NCI-H1436 (cell line): ENCODE results near the gene MTERF4.

Experiments
- DNase-seq: peaks from one replicate; lab custom pipeline; 2025; lab: John Stamatoyannopoulos, UW

MTERF4 gene

DNA sequence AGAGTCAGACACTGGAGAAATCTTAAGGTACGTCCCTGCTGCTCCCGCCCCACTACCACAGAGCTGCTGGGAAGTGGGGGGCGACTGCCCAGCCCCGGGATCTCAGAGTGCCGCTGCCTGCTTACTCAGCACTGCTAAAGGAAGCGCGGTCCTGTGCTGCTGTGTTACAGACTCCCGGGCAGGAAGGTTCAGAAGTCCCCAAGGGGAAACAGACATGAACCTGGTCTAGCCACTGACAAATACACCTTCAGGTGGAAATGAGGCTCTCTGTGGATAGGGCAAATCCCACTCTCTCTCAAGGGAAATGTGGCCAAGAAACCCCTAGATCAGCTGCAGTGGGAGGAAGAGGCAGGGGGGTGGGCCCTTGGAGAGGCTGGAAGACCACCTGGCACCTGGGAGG lies 13.7 kb downstream of the MTERF4 start:
- no peak for DNase-seq

DNA sequence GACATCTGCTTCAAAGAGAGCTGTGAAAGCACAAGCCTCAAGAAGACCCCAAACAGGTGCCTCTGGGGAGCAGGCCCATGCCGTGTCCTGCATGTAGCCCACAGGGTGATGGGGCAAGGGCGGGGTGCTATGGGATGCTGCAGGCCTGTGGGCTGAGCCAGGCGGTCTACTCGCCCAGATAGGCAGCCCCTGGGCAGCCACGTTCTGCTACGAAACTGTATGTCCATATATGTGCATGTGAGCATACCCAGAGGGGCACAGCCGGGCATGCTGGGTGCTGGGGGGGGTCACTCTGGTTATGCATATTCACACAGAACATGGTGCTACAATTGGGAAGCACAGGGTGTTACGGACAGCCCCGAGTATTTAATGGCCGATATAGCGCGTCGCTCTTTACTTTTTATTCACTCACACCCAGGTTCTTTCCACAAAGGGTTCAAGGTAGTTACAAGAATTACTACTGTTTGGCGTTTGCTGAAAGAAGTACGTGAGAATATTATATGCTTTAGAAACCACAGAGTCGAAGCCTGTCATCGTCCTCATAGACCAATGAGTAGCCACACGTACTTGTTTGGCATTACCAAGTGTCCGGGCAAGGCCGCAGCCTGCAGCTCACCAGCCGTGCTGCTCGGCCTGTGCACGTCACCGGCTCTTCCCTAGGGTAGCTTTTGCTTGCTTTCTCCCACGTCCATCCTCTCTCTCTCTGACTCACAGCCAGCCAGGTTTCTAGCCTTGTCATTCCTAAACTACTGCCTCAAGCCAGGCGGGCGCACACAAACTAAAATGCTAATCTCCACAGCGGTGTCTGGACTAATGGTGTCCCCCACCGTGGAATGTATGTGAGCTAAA lies 14.4 kb downstream of the MTERF4 start:
- DNase-seq: no peak

DNA sequence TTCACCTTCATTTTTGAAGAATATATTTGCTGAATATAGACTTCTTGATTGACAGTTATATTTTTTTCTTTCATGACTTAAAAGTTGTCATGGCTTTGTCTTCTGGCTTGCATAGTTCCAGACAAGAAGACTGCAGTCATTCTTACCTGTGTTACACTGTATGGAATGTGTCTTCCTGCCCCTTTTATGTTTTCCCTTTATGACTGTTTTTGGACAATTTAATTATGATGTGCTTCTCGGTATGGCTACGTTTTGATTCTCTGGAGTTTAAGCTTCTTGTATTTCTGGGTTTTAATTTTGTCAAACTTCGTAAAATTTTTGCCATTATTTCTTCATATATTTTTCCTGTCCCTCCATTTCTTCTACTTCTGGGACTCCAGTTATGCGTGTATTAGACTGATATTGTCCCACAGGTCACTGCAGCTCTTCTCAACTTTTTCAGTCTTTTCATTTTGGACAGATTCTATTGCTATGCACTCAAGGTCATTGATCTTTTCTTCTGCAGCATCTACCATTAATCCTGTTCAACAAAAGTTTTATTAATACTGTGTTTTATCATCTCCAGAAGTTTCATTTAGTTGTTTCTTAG lies 17.1 kb downstream of the MTERF4 start:
- no peak for DNase-seq

DNA sequence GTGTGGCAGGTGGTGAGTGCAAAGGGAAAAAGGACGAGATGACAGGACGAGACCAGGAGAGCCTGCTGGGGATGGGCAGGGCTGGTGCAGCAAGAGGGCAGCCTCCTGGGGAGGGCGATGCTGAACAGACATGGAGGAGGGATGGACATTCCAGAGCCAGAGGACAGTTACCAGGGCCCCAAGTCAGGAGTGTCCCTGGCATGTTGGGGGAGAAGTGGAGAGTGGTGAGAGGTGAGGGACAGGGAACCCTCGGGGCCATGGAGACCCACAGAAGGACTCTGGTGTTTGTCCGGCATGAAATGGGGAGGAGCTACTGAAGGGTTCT lies 19.0 kb downstream of the MTERF4 start:
- DNase-seq: no peak

DNA sequence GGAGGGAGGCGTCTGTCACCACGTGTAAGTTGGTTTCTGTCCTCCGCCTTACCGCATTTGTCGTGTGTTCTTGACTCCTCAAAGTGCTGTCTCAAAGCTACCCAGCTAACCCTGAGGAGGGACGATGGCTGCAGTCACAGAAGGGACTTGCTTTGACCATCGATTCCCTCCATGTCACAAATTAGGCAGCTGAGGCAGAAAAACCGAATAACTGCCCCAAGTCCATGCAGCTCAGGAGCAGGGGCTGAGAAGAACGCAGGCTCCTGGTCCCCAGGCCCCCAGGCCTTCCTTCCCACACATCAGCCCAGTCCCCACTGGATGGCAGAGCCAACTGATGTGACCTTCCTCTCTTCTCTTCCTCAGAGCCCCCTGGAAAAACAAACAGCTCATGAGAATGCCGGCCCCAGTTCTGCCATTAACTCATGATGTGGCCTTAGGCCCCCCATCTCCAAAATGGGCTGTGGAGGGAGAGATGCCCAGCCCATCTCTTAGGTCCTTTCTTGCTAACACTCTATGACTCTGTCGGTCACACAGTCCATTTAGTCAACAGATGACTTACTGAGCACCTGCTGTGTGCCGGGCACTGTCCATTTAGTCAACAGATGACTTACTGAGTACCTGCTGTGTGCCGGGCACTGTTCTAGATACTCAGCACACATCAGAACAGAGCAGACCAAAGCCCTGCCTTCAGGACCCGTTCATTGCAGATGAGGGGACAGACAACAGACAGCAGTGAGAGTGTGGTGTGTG lies 19.6 kb downstream of the MTERF4 start:
- DNase-seq: no peak

DNA sequence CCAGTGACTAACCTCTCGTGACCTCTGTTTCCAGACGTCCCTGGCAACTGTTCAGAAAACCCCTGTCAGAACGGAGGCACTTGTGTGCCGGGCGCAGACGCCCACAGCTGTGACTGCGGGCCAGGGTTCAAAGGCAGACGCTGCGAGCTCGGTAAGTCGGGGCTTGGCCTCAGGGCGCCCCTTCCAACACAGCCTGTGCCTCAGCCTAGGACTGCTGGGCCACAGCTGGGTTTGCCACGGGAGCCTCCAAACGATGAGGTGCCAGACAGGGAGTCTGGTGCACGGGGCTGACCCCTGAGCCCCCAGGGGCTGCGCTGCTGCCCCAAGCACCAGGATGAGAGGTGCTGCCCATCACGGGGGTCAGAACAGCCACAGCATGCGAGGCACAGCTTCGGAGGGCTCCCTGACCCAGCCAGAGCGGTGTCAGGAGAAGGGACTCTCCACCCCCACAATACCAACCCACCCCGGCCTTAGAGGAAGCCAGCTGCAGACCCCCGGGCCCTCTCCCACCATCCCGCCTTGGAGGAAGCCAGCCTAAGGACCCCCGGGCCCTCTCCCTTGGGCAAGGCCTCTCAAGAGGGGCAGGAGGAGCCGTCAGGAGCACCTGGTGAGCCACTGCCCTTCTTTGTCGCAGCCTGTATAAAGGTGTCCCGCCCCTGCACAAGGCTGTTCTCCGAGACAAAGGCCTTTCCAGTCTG lies 20.3 kb downstream of the MTERF4 start:
- no peak for DNase-seq

DNA sequence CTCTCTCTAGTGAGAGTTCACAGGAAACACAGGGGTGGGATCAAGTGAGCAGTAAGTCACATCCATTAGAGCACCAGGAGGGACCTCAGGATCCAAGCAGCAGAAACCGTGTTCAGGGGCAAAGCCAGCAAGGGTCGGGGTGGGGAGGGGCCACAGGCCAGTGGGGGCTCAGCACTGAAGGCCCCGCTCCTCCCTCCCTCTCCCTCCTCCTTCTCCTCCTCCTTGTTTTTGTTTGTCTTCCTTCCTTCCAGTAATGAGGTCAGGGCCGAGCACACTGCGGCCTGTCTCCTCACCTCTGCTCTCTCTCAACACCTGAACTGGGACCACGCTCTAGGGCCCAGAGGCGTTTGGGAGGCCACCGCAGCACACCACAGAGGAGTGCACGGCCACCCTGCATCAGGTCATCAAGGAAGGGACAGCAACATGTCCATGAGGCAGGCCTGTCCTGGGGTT lies 20.9 kb downstream of the MTERF4 start:
- no peak for DNase-seq

DNA sequence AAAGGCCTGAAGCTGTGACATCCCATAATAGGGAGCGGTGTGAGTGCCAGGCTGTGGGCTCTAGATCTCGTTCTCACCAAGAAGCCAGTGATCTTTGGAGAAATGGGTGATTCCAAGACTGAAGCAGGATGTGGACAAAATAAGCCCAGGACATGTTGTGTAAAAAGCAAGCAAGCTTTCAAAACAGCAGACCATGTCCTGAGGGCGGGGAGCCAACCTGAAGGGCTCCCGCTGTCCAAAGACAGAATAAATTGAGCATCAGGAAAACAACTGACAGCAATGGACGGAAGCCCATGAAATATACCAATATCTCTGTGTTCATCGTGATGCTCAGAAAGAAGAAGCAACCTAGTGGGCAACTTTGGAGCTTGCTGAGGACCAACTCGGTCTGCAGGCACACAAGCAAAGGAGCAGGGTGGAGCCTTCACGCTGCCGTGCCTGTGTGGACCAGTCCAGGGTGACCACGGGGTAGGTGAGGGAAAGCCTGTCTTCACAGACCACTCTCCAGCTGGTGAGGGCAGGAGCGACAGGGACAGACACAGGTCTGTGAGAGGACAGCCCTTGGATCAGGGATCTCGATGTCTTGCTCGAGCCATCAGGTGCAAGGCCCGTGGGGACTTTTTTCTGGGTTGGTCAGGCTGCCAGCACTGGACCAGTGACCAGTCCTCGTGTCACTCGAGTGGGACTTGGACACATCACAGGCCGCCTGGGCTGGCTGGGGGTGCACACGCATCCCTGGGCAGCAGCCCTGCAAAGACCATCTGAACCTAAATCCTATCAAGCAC lies 21.5 kb downstream of the MTERF4 start:
- DNase-seq: no peak

DNA sequence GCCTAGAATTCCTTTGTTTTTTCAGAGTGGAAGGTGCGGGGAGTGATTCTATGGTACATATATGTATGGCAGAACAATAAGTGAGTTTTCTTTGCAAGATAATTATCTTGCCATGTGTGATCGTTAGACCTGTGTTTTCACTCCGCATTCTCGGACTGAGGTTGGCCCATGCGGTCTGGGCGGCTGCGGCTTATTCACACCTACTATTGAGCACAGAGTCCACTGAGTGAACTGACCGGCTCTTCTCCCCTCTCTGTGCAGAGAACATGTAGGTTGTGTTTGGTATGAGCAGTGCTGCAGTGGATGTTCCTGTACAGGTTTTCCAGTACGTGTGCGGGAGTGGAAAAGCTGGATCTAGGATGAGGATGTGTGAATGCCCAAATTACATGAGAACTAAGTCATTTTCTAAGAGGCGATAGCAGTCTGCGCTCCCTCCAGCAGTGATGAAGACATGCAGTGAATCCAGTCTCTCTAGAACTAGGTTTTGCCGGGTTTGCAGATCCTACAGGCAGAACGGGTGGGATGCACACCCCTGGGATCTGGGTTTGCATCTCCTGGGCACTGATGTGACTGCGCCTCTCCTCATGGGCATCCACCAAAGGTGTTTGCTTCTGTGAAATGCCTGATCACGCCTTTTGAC lies 27.1 kb downstream of the MTERF4 start:
- DNase-seq: no peak

DNA sequence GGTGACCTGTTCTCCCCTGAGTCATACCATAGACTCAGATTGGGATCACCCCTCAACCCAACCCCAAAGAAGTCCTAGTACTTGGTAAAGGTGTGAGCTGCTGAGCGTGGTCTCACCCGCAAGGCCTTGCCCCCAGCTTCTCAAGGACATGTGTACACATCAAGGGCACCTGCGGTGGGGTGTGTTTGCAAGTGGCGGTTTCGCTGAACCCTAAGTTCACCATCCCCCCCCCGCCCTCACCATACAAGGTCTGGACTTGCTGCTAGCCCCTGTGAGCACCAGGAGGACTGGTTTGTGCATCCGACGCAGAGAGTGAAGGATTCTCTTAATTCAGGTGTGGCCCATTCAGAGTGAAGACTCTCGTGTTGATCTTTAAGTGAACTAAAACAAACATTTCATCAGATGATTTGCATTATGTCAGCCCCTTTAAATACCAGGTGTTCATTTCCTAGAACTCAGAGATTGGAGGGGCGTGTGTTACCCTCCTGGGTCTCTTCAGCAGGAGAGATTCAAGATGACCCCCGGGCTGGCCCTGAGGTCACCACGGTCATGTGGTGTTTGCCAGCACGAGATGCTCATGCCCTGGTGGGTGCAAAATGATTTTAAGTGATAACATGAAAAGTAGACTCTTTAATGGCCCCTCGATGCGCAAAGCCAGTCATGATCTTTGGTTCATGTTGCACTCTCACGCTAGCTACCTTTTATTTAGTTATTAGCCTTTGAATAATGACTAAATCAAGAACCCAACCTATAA lies 27.8 kb downstream of the MTERF4 start:
- DNase-seq: no peak

DNA sequence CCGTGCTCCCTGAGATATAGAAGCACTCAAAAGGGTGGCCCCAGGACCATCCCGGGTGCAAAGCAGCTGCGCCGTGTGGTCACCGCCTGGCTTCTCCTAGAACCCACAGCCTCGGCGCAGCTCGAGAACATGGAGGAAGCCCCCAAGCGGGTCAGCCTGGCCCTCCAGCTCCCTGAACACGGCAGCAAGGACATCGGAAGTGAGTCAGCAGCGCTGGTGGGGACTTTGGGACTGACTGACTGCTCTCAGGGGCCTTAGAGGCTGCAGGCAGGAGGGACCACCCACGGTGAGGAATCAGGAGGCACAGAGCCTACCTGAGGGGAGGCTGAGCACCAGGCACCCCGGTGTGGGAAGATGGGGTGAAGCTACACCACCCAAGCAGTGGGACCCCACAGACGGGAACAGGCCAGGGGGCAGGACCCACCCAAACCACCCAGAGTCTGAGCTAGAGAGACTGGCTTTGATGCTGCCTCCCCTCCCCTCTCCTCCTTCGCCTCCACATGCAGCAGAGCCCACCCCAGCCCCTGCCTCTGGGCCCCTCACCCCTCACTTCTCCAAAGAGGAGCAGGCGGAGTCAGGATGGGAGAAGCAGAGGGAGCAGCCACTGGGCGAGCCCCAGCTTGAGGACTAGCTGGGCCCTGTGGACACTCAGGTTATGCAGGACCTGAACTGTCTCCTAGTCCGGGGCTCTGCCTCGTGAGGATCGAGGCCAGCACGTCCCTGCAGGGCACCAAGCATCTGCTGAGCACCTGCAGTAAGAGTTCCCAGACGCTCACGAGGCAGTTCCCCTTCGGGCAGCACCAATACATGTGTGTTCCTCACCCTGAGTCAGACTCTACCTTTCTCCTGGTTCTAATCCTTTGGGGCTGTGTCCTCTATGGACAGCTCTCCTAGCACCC lies 28.7 kb downstream of the MTERF4 start:
- no peak for DNase-seq

DNA sequence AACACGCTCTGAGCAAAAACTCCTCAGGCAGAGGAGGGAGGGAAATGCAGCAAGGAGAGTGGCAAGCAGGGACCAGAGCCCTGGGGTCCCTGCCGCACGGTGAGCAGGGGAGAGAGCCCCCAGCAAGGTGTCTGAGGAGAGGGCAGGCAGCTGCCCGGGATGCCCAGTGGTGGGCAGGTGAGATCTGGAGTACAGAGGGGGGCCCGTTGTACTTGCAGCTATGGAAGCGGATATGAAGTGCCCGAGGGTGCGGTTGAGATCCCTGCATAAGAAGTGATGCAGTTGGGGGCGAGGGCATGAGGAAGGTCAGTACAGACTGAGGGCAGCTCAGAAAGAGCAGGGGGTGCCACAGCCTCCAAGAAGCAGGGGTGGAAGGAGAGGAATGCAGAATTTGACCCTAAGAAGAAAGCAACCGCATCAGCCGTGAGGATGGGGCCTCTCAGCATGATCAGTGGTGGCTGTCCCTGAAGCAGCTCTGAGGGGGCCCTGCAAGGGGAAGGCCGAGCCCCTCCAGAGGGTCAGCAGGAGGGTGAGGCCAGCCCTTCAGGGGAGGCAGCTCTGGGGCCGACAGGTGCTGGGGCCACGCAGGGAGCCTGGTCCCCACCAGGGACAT lies 29.4 kb downstream of the MTERF4 start:
- no peak for DNase-seq

DNA sequence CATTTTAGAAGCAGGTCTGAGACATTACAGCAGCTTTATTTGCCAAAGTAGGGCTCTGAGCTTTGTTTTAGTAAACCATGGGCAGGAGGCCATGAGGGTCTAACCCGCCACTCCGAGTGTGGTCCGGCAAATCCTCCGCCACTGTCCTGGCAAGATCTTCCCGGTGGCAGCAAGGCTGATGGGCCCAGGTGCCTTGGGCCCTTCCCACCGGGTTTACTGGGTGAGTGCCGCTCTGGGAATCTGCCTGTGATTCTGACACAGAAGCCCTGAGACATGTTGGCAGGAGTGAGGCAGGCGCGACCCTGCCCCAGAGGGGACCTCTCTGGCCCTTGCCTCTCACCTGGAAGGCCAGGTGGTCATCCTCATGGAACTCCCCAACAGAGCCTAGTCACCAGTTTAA lies 29.9 kb downstream of the MTERF4 start:
- DNase-seq: no peak

DNA sequence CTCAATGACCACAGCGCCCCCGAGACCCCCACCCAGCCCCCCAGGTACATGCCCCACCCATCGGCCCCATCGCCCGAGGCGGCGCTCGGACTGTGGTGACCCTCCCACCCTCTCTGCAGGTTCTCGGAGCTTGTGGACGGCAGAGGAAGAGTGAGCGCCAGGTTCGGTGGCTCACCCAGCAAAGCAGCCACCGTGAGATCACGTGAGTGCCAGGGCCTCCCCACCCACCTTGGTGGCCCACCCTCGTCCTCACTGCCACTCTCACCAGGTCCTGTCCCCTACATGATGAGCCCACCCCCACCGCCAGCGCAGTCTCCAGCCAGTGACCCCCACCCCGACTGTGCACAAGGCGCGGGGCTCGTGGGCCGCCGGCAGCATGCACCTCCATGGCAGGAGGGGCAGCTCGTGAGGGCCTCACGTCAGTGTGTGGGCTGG lies 30.4 kb downstream of the MTERF4 start:
- DNase-seq: no peak

DNA sequence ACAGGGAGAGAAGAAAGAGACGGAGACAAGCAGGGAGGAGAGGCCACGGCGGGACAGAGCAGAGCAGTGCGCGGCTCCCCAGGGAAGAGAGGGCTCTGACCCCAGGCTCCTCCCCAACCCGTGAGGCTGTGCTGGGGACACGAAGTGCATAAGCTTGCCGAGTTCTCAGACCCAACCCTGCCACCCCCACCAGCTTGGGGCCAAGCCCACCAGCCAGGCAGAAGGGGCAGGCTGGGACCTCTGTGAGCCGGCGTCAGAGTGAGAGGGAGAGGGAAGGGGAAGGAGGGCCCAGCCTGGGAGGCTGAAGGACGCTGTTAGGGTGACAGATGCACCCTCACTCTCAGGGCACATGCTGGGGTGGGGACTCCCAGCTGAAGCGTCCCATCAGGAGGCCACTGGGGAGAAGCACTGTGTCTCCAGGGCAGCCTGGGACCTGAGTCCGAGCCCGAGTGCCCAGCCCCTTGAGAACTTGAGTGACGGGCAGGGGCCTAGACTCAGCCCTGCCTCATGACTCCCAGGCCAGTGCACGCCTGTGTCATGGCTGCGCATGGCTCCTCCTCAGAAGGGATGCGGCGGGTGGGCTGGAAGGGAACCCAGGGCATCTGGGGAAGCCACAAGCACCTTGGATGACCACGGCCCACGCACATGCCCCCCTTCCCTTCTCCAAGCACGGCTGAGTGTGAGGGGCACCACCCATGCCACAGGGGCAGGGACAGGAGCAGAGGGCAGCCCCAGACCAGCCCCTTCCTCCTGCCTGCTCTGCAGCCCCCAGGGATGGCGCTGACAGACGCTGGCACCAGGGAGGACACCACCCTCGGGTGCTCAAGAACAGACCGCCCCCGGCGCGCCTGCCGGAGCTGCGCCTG lies 31.0 kb downstream of the MTERF4 start:
- DNase-seq: no peak

DNA sequence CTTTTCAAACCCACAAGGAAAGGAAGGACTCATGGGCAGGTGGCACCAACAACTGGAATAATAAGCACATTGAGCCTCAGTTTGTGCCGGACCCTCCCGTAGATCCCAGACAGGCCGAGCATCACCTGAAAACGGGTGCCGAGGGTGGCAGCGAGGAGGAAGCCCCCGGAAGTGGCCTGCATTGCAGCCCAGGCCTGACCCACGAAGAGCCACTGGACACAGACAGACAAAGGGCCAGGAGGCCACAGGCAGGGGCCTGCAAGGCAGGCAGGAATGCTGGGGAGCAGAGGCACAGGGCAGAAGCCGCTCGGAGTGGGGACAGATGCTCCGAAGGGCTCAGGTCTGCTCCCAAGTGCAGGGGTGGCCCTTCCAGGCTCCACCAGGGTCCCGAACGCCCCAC lies 31.7 kb downstream of the MTERF4 start:
- no peak for DNase-seq

DNA sequence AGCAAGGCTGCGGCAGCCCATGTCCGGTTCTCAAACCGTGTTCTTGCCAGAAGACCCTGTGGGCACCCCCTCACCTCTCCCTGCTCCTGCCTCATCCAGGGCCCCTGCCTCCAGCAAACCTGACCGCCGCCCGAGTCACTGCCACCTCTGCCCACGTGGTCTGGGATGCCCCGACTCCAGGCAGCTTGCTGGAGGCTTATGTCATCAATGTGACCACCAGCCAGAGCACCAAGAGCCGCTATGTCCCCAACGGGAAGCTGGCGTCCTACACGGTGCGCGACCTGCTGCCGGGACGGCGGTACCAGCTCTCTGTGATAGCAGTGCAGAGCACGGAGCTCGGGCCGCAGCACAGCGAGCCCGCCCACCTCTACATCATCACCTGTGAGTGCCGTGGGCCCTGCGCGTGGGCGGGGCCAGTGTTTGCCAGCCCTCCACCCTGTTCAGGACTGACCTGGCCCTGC lies 32.2 kb downstream of the MTERF4 start:
- DNase-seq: peak; percentile 16
